HEK293T (cell line): ENCODE measurements around the gene CFDP1.

Experiments used
- BHLHE40 ChIP-seq: fragments of 450-650 bp; IDR thresholded peaks from 2 replicates; pipeline ENCODE4 v1.6.1; 2016; ENCODE audit warnings: mild to moderate bottlenecking, moderate library complexity, borderline replicate concordance
- FOXA1 ChIP-seq: fragments of 450-650 bp; IDR thresholded peaks from 2 replicates; pipeline ENCODE4 v1.6.1; 2016; ENCODE audit warnings: mild to moderate bottlenecking
- FOXM1 ChIP-seq: fragments of 450-650 bp; IDR thresholded peaks from 2 replicates; pipeline ENCODE4 v1.6.1; 2017; ENCODE audit warnings: mild to moderate bottlenecking, borderline replicate concordance
- NFRKB ChIP-seq: fragments of 450-650 bp; IDR thresholded peaks from 2 replicates; pipeline ENCODE4 v1.6.1; 2016; ENCODE audit warnings: mild to moderate bottlenecking, moderate library complexity
- SUZ12 ChIP-seq: fragments of 450-650 bp; IDR thresholded peaks from 2 replicates; pipeline ENCODE4 v1.6.1; 2016; ENCODE audit warnings: mild to moderate bottlenecking

DNA sequence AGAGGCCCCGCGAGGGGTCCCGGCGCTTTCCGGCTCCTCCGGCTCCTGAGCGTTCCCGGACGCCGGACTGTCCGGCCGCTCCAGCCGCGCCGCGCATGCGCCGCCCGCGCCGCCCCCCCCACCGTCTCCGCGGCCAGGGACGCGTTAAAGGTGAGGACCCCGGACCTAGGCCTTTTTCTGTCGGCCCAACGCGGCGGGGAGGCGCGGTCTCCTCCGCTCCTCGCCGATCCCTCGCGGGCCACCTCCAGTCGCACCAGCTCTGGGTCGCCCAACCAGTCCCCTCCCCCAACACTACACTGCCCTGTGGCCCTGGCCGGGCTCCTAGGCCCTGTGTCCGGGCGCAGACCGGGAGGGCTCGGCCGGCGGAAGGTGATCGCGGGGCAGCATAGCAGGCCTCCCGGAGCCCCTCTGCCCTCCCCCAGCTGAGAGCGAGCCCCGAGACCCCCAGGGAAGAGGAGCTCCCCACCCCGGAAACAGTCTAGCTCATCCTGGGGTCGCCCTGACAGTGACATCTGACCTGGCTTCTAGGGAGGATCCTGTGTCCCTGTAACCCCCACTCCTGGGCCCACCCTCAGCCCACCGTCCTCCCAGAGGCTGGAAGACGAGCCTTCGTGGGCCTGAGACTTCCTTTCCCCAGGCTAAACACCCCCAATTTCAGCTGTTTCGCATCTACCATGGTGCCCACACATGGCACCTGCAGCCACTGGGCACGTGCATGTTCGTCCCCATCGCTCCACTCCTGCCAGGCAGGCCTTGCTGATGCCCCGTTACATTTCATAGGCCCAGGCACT, 167.2 kb downstream of the CFDP1 start:
- no peak for TF ChIP-seq FOXA1
- TF ChIP-seq NFRKB, result no peak
- no peak for TF ChIP-seq BHLHE40
- no peak for TF ChIP-seq FOXM1
- TF ChIP-seq SUZ12, result no peak
